Subcutaneous abdominal adipose tissue (tissue), 5 donors: ENCODE measurements around the gene CEP72.
"Not testable (repeated sequence)": the region's sequence is repeated elsewhere in the genome, so short reads cannot be mapped to it uniquely, and the experiment has no call there.

Experiments
- H3K27ac ChIP-seq: one replicate; pipeline ENCODE4 v1.7.0; 2013; ENCODE audit warnings: low read depth, mild to moderate bottlenecking, inconsistent platforms, low read length, moderate library complexity
- H3K27me3 ChIP-seq, 5 donors: one replicate each; pipeline ENCODE4 v1.7.0; 2013; ENCODE audit warnings: low read length in 5 of 5, inconsistent platforms in 1 of 5; ENCODE audit not compliant: control insufficient read depth in 5 of 5, insufficient read depth in 4 of 5
- H3K36me3 ChIP-seq, 5 donors: one replicate each; pipeline ENCODE4 v1.7.0; 2013; ENCODE audit warnings: low read length in 5 of 5; ENCODE audit not compliant: control insufficient read depth in 5 of 5, insufficient read depth in 5 of 5
- H3K4me1 ChIP-seq, 5 donors: one replicate each; pipeline ENCODE4 v1.7.0; 2013; ENCODE audit warnings: low read length in 5 of 5, mild to moderate bottlenecking in 3 of 5, moderate library complexity in 1 of 5; ENCODE audit not compliant: control insufficient read depth in 5 of 5, insufficient read depth in 5 of 5
- H3K4me3 ChIP-seq, 5 donors: one replicate each; pipeline ENCODE4 v1.7.0; 2013; ENCODE audit warnings: low read length in 5 of 5, low read depth in 1 of 5
- H3K9ac ChIP-seq, 5 donors: one replicate each; pipeline ENCODE4 v1.7.0; 2013; ENCODE audit warnings: low read length in 5 of 5, mild to moderate bottlenecking in 4 of 5, moderate library complexity in 3 of 5
- H3K9me3 ChIP-seq, 5 donors: one replicate each; pipeline ENCODE4 v1.7.0; 2013; ENCODE audit warnings: low read length in 5 of 5; ENCODE audit not compliant: control insufficient read depth in 5 of 5
- donor health status: healthy.
- donor health status: healthy.
- donor health status: healthy.
- donor health status: healthy.
- donor health status: healthy.

Gene CEP72

DNA sequence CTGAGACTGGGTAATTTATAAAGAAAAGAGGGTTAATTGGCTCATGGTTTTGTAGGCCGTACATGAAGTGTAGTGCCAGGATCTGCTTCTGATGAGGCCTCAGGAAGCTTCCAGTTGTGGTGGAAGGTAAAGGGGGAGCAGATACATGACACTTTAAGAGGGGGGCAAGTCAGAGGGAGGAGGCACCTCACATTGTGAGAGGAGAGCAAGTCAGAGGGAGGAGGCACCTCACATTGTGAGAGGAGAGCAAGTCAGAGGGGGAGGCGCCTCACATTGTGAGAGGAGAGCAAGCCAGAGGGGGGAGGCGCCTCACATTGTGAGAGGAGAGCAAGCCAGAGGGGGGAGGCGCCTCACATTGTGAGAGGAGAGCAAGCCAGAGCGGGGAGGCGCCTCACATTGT lies 7.0 kb upstream of the CEP72 start:
- H3K36me3 ChIP-seq, H3K9me3 ChIP-seq, H3K9ac ChIP-seq, H3K4me1 ChIP-seq, H3K4me3 ChIP-seq, H3K27ac ChIP-seq: not testable (repeated sequence)
- peaks cover 8 to 56% (median 34%) of the 10 kb centered on the region in 5 donors for H3K27me3 ChIP-seq

DNA sequence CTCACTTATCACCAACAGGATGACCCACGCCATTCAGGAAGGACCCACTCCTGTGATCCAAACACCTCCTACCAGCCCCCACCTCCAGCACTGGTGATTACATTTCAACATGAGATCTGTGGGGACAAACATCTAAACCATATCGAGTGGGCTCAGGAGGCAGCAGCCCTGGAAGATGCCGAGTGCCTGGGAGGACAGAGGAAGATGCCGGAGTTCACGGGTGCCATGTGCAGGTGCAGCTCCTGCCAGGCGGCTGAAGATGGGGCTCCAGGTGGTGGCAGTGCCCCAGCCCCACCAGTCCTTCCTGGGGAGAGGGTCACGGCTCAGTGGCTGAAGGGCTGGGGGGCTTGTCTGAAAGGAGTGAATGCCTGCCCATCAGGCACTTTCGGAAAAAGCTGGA lies 6.1 kb upstream of the CEP72 start:
- Histone ChIP-seq H3K27me3 (peaks cover 8 to 56% (median 34%) of the 10 kb centered on the region in 5 donors), H3K36me3 (no peaks in the 10 kb centered on the region), H3K9me3 (no peaks in the 10 kb centered on the region), H3K4me1 (peaks cover 0 to under 1% (median 0%) of the 10 kb centered on the region in 5 donors), H3K9ac (no peak overlapping the region), H3K27ac (no peak overlapping the region), H3K4me3 (no peak overlapping the region)

DNA sequence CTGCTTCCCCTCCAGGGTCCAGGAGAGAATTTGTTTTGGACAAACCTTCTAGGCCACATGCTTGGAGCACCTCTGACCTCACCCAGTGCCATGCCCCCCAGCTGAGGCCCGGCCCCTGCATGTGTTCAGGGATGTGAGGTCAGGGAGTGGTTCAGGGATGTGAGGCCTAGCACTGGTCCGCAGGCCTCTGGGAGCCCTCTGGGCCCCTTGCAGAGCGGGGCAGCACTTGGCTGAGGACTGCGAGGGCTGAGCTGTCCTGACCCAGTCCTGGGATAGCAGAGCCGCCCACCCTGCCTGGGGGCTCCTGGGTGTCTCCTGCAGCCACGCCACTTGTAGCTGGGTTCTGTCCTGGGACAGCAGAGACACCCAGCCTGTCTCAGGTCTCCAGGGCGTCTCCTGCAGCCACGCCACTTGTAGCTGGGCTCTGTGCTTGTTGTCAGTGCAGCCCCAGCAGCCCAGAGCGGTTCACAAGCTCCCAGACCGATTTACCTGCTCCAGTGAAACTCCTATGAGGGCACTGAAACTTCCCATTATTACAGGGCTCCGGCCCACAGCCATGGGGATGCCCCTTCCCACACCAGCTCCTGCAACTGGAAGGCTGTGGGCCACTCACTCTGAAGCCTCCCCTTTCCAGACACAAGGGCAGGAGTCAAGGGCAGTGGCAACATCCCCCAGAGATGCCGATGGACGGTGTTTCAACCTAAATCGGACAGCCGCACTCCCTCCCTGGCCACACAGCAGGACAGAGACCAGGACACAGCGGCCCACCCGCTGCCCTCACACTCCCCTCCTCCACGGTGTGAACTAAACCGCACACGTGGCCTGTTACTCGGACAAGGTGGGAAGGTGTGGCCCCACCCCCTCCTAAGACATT lies 5.4 kb upstream of the CEP72 start:
- Histone ChIP-seq H3K36me3 (no peaks in the 10 kb centered on the region), H3K9me3 (no peaks in the 10 kb centered on the region), H3K4me3 (no peak overlapping the region), H3K27me3 (peaks cover 8 to 53% (median 34%) of the 10 kb centered on the region in 5 donors), H3K9ac (no peak overlapping the region), H3K27ac (no peak overlapping the region), H3K4me1 (peaks cover 0 to 6% (median 6%) of the 10 kb centered on the region in 5 donors)

DNA sequence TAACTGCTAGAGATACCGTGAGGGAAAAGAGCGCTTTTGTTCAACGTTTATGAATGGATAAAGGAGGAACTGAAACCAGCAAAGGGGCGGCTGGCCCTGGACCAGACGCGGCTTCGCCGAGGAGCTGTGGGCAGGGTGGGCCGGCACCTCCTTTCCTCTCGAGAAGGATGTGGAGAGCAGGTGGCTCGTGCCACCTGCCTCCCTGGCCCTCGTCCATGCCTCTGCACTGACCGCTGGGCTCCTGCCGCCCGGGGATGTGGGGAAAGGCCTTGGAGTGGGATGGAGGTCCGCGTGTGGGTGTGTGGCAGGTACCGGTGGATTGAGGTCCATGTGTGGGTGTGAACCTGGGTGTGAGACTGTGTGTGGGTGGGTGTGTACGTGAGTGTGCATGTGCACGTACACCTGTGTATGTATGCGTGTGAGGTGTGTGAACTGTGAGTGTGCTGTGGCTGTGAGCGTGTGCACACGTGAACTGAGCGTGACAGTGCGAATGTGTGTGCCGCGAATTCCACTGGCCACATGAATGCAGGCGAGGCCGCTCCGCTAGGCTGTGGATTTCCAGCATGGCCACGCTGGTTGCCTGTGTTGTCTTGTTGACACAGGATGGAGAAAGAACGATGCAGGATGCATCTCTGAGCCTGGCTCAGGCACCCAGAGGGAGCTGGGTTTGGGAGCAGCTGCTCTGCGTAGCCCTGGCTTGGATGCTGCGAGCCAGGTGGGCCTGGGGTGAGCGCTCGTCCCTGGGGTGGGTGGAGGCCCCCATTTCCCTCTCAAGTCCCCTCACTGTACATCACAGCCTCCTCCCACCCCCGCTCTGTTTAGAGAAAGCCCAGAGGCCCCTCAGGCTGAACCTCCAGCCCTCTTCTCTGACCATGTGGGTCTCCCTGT lies 4.4 kb upstream of the CEP72 start:
- H3K9me3 ChIP-seq: no peaks in the 10 kb centered on the region
- H3K4me1 ChIP-seq: peaks cover 0 to 12% (median 10%) of the 10 kb centered on the region in 5 donors
- no peak overlapping the region for H3K9ac ChIP-seq
- H3K27ac ChIP-seq: no peak overlapping the region
- no peaks in the 10 kb centered on the region for H3K36me3 ChIP-seq
- H3K27me3 ChIP-seq: peaks cover 8 to 44% (median 27%) of the 10 kb centered on the region in 5 donors
- H3K4me3 ChIP-seq: no peak overlapping the region

DNA sequence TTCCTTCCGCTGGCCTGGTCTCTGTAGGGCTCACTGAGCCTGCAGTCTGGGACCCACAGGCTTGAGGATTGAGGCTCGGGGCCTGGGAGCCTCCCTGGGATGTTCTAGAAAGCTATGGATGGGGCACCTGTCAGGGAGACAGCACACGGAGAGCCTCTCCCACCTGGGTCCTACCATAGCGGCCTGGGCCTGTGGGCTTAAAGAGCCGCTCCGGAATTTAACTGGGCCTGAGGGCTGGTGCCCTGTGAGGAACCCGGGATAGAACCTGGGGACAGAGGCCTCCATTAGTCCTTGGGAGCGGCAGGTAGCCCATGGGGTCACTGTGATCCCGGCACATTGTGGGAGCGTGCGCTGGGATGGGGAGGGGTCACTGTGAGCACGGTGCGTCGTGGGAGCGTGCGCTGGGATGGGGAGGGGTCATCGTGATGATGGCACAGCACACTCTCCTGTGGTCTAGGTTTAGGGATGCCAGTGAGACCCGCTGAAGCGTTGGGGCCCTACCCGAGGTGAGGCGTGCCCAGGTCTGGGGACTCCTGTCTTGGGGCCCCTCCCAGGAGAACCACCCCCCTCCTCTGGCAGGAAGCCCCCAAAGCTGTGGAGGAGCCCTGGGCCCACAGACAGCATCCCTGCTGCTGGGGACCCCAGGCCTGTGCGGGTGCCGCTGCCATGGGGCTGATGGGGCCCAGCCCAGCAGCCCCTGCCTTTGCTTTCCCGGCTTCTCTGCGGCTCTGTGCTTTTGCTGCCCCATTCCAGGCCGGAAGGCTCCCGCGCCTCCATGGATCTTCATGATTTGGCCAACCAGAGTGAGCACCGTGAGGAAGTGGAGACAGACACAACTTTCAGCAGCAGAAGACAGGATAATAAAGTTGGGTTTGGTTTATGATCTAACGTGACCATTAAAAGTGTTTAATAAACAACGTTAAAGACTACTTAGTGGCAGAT lies 3.4 kb upstream of the CEP72 start:
- Histone ChIP-seq H3K4me1 (peaks cover 0 to 17% (median 13%) of the 10 kb centered on the region in 5 donors), H3K9me3 (no peaks in the 10 kb centered on the region), H3K27ac (no peak overlapping the region), H3K4me3 (no peak overlapping the region), H3K9ac (no peak overlapping the region), H3K36me3 (no peaks in the 10 kb centered on the region), H3K27me3 (peaks cover 2 to 35% (median 19%) of the 10 kb centered on the region in 5 donors)

DNA sequence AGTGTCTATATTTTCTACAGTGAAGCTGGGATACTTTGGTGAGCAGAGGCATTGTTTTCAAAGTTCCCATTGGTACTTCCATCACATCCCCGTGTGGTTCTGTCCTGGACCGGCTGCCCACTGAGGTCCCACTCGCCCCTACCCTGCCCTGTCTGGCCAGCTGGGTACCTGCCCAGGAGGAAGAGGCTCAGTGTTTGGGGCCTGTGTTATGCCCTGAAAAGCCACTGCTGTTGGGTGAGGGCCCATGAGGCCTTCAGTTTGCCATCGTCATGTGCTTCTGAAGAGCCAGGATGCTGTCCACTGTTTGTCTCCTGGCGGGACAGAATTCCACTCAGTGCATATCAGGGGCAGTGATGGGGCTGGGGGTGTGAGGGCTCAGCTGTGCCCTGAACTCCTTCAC lies 2.6 kb upstream of the CEP72 start:
- peaks cover 0 to 17% (median 13%) of the 10 kb centered on the region in 5 donors for H3K4me1 ChIP-seq
- H3K27ac ChIP-seq: no peak overlapping the region
- H3K27me3 ChIP-seq: peaks cover 0 to 29% (median 17%) of the 10 kb centered on the region in 5 donors
- H3K4me3 ChIP-seq: no peak overlapping the region
- no peaks in the 10 kb centered on the region for H3K9me3 ChIP-seq
- H3K36me3 ChIP-seq: no peaks in the 10 kb centered on the region
- no peak overlapping the region for H3K9ac ChIP-seq

DNA sequence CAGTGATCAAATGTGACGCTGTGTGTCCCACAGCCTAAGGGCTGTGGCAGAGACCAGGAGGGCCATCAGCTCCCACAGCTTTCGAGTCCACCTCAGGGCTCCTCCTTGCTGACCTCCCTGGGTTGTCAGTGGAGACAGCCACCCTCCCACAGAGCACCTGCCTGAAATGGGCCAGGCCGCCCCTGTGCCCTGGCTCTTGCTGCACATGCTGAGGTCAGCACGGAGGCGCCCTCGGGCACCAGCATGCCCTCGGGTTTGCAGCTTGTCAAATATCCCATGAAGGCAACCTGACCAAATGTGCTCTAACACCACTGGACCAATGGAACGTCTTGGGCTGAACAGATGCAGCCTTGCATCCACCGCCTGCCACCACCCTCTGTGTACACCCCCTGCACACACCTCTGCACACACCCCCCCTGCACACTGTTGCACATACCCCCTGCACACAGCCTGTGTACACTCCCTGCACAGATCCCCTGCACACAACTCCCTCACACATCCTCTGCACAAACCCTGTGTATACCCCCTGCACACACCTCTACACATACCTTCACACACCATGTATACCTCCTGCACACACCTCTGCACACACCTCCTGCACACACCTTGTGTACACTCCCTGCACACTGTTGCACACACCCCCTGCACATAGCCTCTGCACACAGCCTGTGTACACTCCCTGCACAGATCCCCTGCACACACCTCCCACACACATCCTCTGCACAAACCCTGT lies 2.0 kb upstream of the CEP72 start:
- Histone ChIP-seq H3K4me1 (peaks cover 0 to 17% (median 13%) of the 10 kb centered on the region in 5 donors), H3K36me3 (no peaks in the 10 kb centered on the region)

DNA sequence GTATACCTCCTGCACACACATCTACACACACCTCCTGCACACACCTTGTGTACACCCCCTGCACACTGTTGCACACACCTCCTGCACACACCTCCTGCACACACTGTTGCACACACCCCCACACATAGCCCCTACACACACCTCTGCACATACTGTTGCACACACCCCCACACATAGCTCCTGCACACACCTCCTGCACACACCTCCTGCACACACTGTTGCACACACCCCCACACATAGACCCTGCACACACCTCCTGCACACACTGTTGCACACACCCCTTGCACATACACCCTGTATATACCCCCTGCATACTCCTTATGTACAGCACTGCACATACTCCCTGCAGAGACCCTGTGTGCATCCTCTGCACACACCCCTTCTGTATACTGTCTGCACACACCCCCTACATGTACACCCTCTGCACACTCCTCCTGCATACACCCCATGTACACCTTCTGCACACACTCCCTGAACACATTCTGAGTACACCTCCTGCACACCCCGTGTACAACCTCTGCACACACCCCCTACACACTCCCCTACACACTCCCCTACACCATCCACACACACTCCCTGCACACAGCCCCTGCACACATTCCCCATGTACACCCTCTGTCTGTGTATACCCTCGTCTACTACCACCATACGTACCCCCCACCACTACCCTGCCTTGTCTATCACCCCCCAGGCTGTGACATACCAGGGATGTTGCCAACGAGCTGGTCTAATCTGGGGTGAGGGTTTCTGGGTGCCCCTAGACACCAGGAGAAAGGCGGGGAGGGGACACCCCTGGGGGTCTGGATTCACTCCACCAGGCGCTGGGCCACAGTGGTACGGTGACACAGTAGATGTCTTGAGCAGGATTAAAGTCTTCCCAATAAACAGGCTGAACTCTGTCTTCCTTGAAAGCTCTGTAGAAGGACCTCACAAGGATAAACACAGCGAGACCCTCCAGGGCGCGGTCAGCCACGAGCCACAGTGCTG lies 1.1 kb upstream of the CEP72 start:
- no peaks in the 10 kb centered on the region for H3K36me3 ChIP-seq
- H3K9me3 ChIP-seq: no peaks in the 10 kb centered on the region
- peaks cover 0 to 17% (median 13%) of the 10 kb centered on the region in 5 donors for H3K4me1 ChIP-seq
- peaks cover 0 to 24% (median 14%) of the 10 kb centered on the region in 5 donors for H3K27me3 ChIP-seq
- peak overlapping the region in 4 of 5 donors; percentile 66 to 78 (median 72) for H3K4me3 ChIP-seq
- H3K9ac ChIP-seq: peak overlapping the region in 3 of 5 donors; percentile 53 to 81 (median 64)
- H3K27ac ChIP-seq: no peak overlapping the region

More for the DNA sequence above, 2.0 kb upstream of the CEP72 start:
- peaks cover 0 to 26% (median 15%) of the 10 kb centered on the region in 5 donors for H3K27me3 ChIP-seq
- no peaks in the 10 kb centered on the region for H3K9me3 ChIP-seq
- no peak overlapping the region for H3K4me3 ChIP-seq
- no peak overlapping the region for H3K27ac ChIP-seq
- no peak overlapping the region for H3K9ac ChIP-seq
